ENCODE data around the gene NDUFAF4.

NDUFAF4 gene

DNA sequence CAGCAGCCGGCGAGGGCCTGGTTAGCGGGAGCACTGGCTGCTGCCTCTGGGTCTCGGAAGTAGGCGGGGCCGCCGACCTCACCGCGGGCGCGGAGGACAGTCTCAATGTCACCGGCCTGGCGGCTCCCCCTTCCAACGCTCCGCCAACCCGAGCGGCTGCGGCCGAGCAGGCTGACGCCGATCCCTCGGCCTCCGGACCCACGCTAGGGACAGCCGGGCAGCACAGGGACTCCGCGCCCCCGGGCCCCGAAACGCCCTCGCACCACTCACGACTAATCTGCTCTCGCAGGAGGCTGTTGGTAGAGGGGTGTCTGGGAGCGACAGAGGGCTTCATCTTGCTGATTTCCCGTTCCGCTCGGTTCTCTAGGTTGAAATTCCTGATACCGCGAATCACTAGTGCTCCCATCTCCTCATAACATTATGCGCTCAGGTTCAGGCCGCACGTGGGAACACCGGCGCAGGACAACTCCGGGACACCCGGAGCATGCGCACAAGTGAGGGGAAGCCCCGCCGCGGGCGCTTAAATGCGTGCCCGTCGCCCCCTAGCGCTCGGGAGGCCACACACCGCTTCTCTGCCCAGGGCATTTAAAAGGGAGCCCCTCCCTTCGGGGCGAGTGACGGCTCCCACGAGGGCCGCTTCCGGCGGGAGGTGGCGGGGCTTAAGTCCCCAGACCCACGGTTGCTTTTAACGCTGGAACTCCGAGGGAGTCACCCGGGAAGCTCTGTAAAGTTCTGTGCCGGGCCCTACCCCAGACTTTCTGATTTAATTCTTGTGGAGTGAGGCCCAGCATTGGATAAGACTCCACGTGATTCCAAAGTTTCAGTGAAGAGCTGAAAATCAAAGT is at the start of gene NDUFAF4:
Gene NDUFAF4 (minus strand): TSS at position 496 of the 845 bp plus-strand sequence. CDS start 90 bp downstream, at position 406.
- Histone ChIP-seq H3K9me3 (ENCODE audit: control insufficient read depth in 1 of 2, low read length in 2 of 2) (no peaks in the 10 kb centered on the region), H3K36me3 (ENCODE audit: control insufficient read depth in 1 of 2, insufficient read depth in 2 of 2, low read length in 2 of 2) (peaks cover 9 to 15% of the 10 kb centered on the region in 2 donors), H3K27ac (ENCODE audit: low read length) (peak within 1 kb of the TSS; percentile 97), H3K4me3 (ENCODE audit: low read depth in 1 of 2, low read length in 2 of 2) (peak within 1 kb of the TSS; percentile 78 to 91), H3K27me3 (ENCODE audit: low read depth, low read length) (no peaks in the 10 kb centered on the region), H3K4me1 (ENCODE audit: control insufficient read depth in 1 of 2, insufficient read depth in 2 of 2, low read length in 2 of 2) (peaks cover 7 to 40% of the 10 kb centered on the region in 2 donors)

DNA sequence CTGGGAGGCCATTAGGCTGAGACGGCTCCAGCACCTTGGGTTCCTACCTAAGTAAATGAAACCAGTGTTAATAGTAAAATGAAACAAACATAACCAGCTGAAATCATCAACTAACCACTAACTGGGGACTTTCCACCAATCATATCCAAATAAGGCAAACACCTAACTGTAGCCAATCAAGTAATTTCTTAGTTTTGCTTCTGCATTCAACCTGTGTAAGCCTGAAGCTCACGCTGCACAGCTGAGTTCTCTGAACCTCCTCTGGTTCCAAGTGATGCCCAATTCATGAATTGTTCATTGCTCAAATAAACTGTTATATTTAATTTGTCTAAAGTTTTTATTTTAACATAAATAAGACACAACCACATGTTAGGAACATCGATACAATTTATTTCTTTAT is 49.4 kb upstream of the NDUFAF4 start:
- no peak overlapping the region for H3K27ac ChIP-seq (ENCODE audit: low read length)

DNA sequence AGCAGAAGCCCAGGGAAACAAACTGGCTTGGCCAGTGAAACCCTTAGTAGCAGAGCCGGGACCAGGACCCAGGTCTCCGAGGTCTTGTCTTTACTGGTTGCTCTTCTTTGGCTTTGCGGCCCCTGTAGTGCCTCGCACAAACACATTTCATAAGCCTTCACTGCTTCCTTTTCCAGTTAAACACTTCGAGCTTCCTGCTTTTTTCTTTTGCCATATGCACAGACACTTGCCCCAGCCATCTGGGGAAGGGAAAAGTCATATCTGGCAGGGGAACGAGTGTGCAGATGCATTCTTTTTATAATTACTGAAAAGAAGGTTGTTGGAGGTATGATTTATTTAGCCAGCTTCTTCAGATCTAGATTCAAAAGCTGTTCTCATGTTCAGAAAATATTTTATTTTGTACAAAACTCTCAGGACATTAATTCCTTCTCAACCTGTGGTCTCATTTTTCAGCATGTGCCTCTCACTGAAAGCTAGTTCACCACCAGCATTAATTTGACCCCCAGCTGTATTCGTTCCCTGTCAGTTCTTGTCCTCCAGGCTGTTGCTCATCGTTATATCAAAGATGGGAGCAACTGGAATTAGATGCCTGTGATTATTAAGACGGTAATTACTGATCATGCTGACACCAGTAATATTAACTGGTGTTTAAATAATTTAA is 46.0 kb upstream of the NDUFAF4 start:
- Histone ChIP-seq H3K27ac (ENCODE audit: low read length) (no peak overlapping the region), H3K36me3 (ENCODE audit: control insufficient read depth in 1 of 2, insufficient read depth in 2 of 2, low read length in 2 of 2) (no peaks in the 10 kb centered on the region), H3K27me3 (ENCODE audit: low read depth, low read length) (no peaks in the 10 kb centered on the region), H3K4me3 (ENCODE audit: low read depth in 1 of 2, low read length in 2 of 2) (no peak overlapping the region), H3K4me1 (ENCODE audit: control insufficient read depth in 1 of 2, insufficient read depth in 2 of 2, low read length in 2 of 2) (no peaks in the 10 kb centered on the region), H3K9me3 (ENCODE audit: control insufficient read depth in 1 of 2, low read length in 2 of 2) (no peaks in the 10 kb centered on the region)

More for the DNA sequence above, 49.4 kb upstream of the NDUFAF4 start:
- Histone ChIP-seq H3K36me3 (ENCODE audit: control insufficient read depth in 1 of 2, insufficient read depth in 2 of 2, low read length in 2 of 2) (no peaks in the 10 kb centered on the region), H3K4me1 (ENCODE audit: control insufficient read depth in 1 of 2, insufficient read depth in 2 of 2, low read length in 2 of 2) (no peaks in the 10 kb centered on the region), H3K27me3 (ENCODE audit: low read depth, low read length) (no peaks in the 10 kb centered on the region), H3K4me3 (ENCODE audit: low read depth in 1 of 2, low read length in 2 of 2) (no peak overlapping the region), H3K9me3 (ENCODE audit: control insufficient read depth in 1 of 2, low read length in 2 of 2) (no peaks in the 10 kb centered on the region)

GRCh38 chr6:96942676-96943075 is 45.0 kb upstream of the NDUFAF4 start:
- Histone ChIP-seq H3K27ac (ENCODE audit: low read length) (no peak overlapping the region), H3K4me1 (ENCODE audit: control insufficient read depth in 1 of 2, insufficient read depth in 2 of 2, low read length in 2 of 2) (no peaks in the 10 kb centered on the region), H3K4me3 (ENCODE audit: low read depth in 1 of 2, low read length in 2 of 2) (no peak overlapping the region), H3K9me3 (ENCODE audit: control insufficient read depth in 1 of 2, low read length in 2 of 2) (no peaks in the 10 kb centered on the region), H3K27me3 (ENCODE audit: low read depth, low read length) (no peaks in the 10 kb centered on the region), H3K36me3 (ENCODE audit: control insufficient read depth in 1 of 2, insufficient read depth in 2 of 2, low read length in 2 of 2) (no peaks in the 10 kb centered on the region)

DNA sequence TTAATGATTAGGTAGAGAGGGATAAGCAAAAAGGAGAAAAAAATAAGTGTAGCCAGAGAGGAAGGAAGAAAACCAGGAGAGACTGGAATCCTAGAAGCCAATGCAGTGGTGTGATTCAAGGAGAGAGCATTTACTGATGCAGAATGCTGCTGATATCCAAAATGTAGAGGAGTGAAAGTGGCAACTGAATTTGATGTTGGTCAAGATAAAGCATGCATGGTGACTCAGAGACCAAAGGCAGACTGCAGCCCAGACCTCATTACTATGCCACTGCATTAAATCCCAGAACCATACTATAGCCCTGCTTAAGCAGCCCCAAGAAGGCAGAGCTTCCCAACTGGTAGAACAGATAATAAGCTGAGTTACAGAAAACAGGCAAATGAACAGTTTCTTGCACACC is 42.6 kb upstream of the NDUFAF4 start:
- Histone ChIP-seq H3K27me3 (ENCODE audit: low read depth, low read length) (no peaks in the 10 kb centered on the region), H3K4me1 (ENCODE audit: control insufficient read depth in 1 of 2, insufficient read depth in 2 of 2, low read length in 2 of 2) (no peaks in the 10 kb centered on the region), H3K9me3 (ENCODE audit: control insufficient read depth in 1 of 2, low read length in 2 of 2) (no peaks in the 10 kb centered on the region), H3K27ac (ENCODE audit: low read length) (no peak overlapping the region), H3K36me3 (ENCODE audit: control insufficient read depth in 1 of 2, insufficient read depth in 2 of 2, low read length in 2 of 2) (no peaks in the 10 kb centered on the region), H3K4me3 (ENCODE audit: low read depth in 1 of 2, low read length in 2 of 2) (no peak overlapping the region)

DNA sequence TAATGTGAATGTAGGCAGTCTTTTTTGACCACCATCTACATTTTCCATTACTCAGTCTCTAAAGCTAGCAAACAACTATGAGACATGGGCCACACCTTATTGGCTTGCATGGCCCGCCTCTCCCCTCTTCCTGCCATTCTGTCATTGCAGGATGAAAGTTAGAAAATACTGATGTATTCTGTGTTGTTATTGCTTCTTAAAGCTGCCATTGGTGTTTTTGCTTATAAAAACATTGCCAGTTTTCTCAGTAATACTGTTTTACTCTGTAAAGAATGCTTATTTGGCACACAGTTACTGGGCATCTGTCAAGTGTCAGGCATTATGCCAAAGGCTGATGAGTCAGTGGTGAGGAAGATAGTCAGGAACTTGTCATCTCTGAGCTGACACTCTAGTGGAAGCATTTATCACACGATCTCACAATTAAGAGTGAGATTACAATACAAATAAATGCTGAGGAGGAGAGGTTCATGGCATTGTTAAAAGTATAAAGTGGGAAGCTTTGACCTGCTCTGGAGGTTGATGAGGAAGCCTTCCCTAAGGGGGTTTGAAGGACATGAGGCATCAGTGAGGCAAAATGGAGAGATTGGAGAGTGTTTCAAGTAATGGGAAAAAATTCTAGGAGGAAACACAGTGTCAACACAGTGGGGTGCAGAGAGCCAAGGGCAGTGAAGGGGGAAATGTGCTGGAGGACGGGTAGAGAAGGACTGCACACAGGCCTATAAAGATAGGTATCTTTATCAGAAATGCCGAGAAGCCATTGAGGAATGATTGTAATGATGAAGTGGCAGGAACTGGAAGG is 41.5 kb upstream of the NDUFAF4 start:
- Histone ChIP-seq H3K4me3 (ENCODE audit: low read depth in 1 of 2, low read length in 2 of 2) (no peak overlapping the region), H3K27me3 (ENCODE audit: low read depth, low read length) (no peaks in the 10 kb centered on the region), H3K4me1 (ENCODE audit: control insufficient read depth in 1 of 2, insufficient read depth in 2 of 2, low read length in 2 of 2) (no peaks in the 10 kb centered on the region), H3K27ac (ENCODE audit: low read length) (no peak overlapping the region), H3K36me3 (ENCODE audit: control insufficient read depth in 1 of 2, insufficient read depth in 2 of 2, low read length in 2 of 2) (no peaks in the 10 kb centered on the region), H3K9me3 (ENCODE audit: control insufficient read depth in 1 of 2, low read length in 2 of 2) (no peaks in the 10 kb centered on the region)

GRCh38 chr6:96934087-96934486 is 36.4 kb upstream of the NDUFAF4 start:
- H3K4me1 ChIP-seq (ENCODE audit: control insufficient read depth in 1 of 2, insufficient read depth in 2 of 2, low read length in 2 of 2): no peaks in the 10 kb centered on the region

GRCh38 chr6:96931198-96931597 is 33.5 kb upstream of the NDUFAF4 start:
- Histone ChIP-seq H3K36me3 (ENCODE audit: control insufficient read depth in 1 of 2, insufficient read depth in 2 of 2, low read length in 2 of 2) (no peaks in the 10 kb centered on the region), H3K27me3 (ENCODE audit: low read depth, low read length) (no peaks in the 10 kb centered on the region), H3K4me3 (ENCODE audit: low read depth in 1 of 2, low read length in 2 of 2) (no peak overlapping the region), H3K4me1 (ENCODE audit: control insufficient read depth in 1 of 2, insufficient read depth in 2 of 2, low read length in 2 of 2) (no peaks in the 10 kb centered on the region), H3K27ac (ENCODE audit: low read length) (no peak overlapping the region), H3K9me3 (ENCODE audit: control insufficient read depth in 1 of 2, low read length in 2 of 2) (no peaks in the 10 kb centered on the region)

More at GRCh38 chr6:96934087-96934486, 36.4 kb upstream of the NDUFAF4 start:
- Histone ChIP-seq H3K4me3 (ENCODE audit: low read depth in 1 of 2, low read length in 2 of 2) (no peak overlapping the region), H3K9me3 (ENCODE audit: control insufficient read depth in 1 of 2, low read length in 2 of 2) (no peaks in the 10 kb centered on the region), H3K27me3 (ENCODE audit: low read depth, low read length) (no peaks in the 10 kb centered on the region), H3K27ac (ENCODE audit: low read length) (no peak overlapping the region), H3K36me3 (ENCODE audit: control insufficient read depth in 1 of 2, insufficient read depth in 2 of 2, low read length in 2 of 2) (no peaks in the 10 kb centered on the region)

DNA sequence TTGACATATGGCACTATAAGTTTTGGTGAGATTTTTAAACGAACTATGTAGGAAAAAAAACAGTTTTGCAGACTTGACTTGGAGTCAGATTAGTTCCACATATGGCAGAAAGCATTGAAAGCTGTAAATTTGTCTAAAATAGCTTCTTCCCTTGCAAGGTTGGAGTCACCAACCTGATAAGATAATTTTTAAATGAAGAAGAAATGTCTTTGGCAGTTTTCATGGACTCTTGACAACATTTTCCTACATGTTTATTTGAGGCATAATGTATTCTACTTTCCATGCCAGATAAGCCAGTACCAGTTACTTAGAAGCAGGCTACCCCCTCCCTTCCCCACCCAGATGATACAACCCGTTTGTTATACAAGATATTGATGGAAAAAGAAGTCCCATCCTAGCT is 32.0 kb upstream of the NDUFAF4 start:
- H3K36me3 ChIP-seq (ENCODE audit: control insufficient read depth in 1 of 2, insufficient read depth in 2 of 2, low read length in 2 of 2): no peaks in the 10 kb centered on the region
- no peak overlapping the region for H3K4me3 ChIP-seq (ENCODE audit: low read depth in 1 of 2, low read length in 2 of 2)
- no peaks in the 10 kb centered on the region for H3K4me1 ChIP-seq (ENCODE audit: control insufficient read depth in 1 of 2, insufficient read depth in 2 of 2, low read length in 2 of 2)
- no peaks in the 10 kb centered on the region for H3K9me3 ChIP-seq (ENCODE audit: control insufficient read depth in 1 of 2, low read length in 2 of 2)
- no peaks in the 10 kb centered on the region for H3K27me3 ChIP-seq (ENCODE audit: low read depth, low read length)
- H3K27ac ChIP-seq (ENCODE audit: low read length): no peak overlapping the region

- no peaks in the 10 kb centered on the region for H3K4me1 ChIP-seq (ENCODE audit: control insufficient read depth in 1 of 2, insufficient read depth in 2 of 2, low read length in 2 of 2)
- no peaks in the 10 kb centered on the region for H3K36me3 ChIP-seq (ENCODE audit: control insufficient read depth in 1 of 2, insufficient read depth in 2 of 2, low read length in 2 of 2)
- H3K27me3 ChIP-seq (ENCODE audit: low read depth, low read length): no peaks in the 10 kb centered on the region
- no peak overlapping the region for H3K27ac ChIP-seq (ENCODE audit: low read length)
- no peak overlapping the region for H3K4me3 ChIP-seq (ENCODE audit: low read depth in 1 of 2, low read length in 2 of 2)
- no peaks in the 10 kb centered on the region for H3K9me3 ChIP-seq (ENCODE audit: control insufficient read depth in 1 of 2, low read length in 2 of 2)
Observed at GRCh38 chr6:96927660-96928059, 30.0 kb upstream of the NDUFAF4 start.

DNA sequence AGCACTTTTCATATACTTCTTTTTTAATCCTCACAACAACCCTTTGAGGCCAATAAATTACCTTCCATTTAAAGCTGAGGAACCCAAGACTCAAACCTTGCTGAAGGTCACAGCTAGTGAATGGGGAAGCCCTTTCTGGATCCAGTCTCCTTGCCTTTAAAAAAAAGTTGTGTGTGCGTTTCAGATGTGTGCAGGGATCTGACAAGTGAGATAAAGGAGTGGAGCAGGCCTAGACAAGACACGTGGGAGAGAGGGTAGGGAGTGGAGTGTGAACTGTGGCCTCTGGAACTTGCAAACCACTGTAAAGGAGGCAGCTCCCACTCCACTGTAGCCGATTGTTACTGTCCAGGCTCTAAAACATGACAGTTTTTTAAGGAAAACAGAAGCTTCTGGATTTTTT is 28.7 kb upstream of the NDUFAF4 start:
- Histone ChIP-seq H3K9me3 (ENCODE audit: control insufficient read depth in 1 of 2, low read length in 2 of 2) (no peaks in the 10 kb centered on the region), H3K27ac (ENCODE audit: low read length) (no peak overlapping the region), H3K27me3 (ENCODE audit: low read depth, low read length) (no peaks in the 10 kb centered on the region), H3K4me1 (ENCODE audit: control insufficient read depth in 1 of 2, insufficient read depth in 2 of 2, low read length in 2 of 2) (no peaks in the 10 kb centered on the region), H3K36me3 (ENCODE audit: control insufficient read depth in 1 of 2, insufficient read depth in 2 of 2, low read length in 2 of 2) (no peaks in the 10 kb centered on the region), H3K4me3 (ENCODE audit: low read depth in 1 of 2, low read length in 2 of 2) (no peak overlapping the region)
